Measurements from ENCODE around the gene ATP6V1G2.
A peak's percentile ranks its signal among the peaks of the same experiment; 100 is the strongest.

ATP6V1G2 gene

GRCh38 chr6:31575952-31576685 is 29.7 kb upstream of the ATP6V1G2 start:
- no peak for DNase-seq (ENCODE audit: low spot score)

- DNase-seq (ENCODE audit: low spot score) = no peak
Observed at GRCh38 chr6:31575335-31575901, 29.0 kb upstream of the ATP6V1G2 start, which contains the start of gene TNF. TNF (plus strand) TSS chr6:31575565; CDS start chr6:31575742, 177 bp downstream.

- no peak for DNase-seq (ENCODE audit: low spot score)
Observed at GRCh38 chr6:31574106-31575061, 28.0 kb upstream of the ATP6V1G2 start.

- DNase-seq (ENCODE audit: low spot score) = no peak
Observed at GRCh38 chr6:31573239-31574105, 27.1 kb upstream of the ATP6V1G2 start.

- DNase-seq (ENCODE audit: low spot score) = no peak
Observed at GRCh38 chr6:31572041-31572911, 25.9 kb upstream of the ATP6V1G2 start, which contains the start of gene LTA. LTA (plus strand) TSS chr6:31572289; CDS start chr6:31572743, 454 bp downstream.

- no peak for DNase-seq (ENCODE audit: low spot score)
Observed at GRCh38 chr6:31569861-31570536, 23.6 kb upstream of the ATP6V1G2 start.

- DNase-seq (ENCODE audit: low spot score) = no peak
Observed at GRCh38 chr6:31568537-31568961, 22.1 kb upstream of the ATP6V1G2 start.

GRCh38 chr6:31567531-31568370 is 21.3 kb upstream of the ATP6V1G2 start:
- no peak for DNase-seq (ENCODE audit: low spot score)

- no peak for DNase-seq (ENCODE audit: low spot score)
Observed at GRCh38 chr6:31560697-31561058, 14.3 kb upstream of the ATP6V1G2 start.

- peak; percentile 40 for DNase-seq (ENCODE audit: low spot score)
Observed at GRCh38 chr6:31559958-31560696, 13.7 kb upstream of the ATP6V1G2 start.

- no peak for DNase-seq (ENCODE audit: low spot score)
Observed at GRCh38 chr6:31559606-31559957, 13.2 kb upstream of the ATP6V1G2 start.

- DNase-seq (ENCODE audit: low spot score) = no peak
Observed at GRCh38 chr6:31558631-31559500, 12.5 kb upstream of the ATP6V1G2 start.

- no peak for DNase-seq (ENCODE audit: low spot score)
Observed at GRCh38 chr6:31558318-31558625, 11.9 kb upstream of the ATP6V1G2 start.

- DNase-seq (ENCODE audit: low spot score) = no peak
Observed at GRCh38 chr6:31557443-31558317, 11.3 kb upstream of the ATP6V1G2 start.

- no peak for DNase-seq (ENCODE audit: low spot score)
Observed at GRCh38 chr6:31556307-31556706, 9.9 kb upstream of the ATP6V1G2 start.

- peak; percentile 35 for DNase-seq (ENCODE audit: low spot score)
Observed at GRCh38 chr6:31551371-31551770, 5.0 kb upstream of the ATP6V1G2 start.

- DNase-seq (ENCODE audit: low spot score) = no peak
Observed at GRCh38 chr6:31548544-31548873, 2.1 kb upstream of the ATP6V1G2 start.

All from COLO829 (cell line).